Spinal cord (tissue), 10 donors: ENCODE results near the gene PAPPA2. TPM values are rescaled to one million over a fixed set of nuclear protein-coding genes. Genes with fewer than 3 reads are reported as not detected.

Experiments
- DNase-seq, 6 donors: peaks; one replicate each; pipeline versions ENCODE4 v3.0.0 to v3.0.0-alpha.2; 2013 to 2015; ENCODE audit warnings: low spot score in 6 of 6, low read depth in 4 of 6
- H3K27ac ChIP-seq: one replicate; pipeline ENCODE4 v1.5.1; 2013; ENCODE audit warnings: low read depth, low read length, control low read depth
- H3K27me3 ChIP-seq: one replicate; pipeline ENCODE4 v1.6.1; 2013; ENCODE audit warnings: low read length; ENCODE audit not compliant: control insufficient read depth, insufficient read depth
- H3K36me3 ChIP-seq: one replicate; pipeline ENCODE4 v1.6.1; 2013; ENCODE audit warnings: low read length; ENCODE audit not compliant: control insufficient read depth, insufficient read depth
- H3K4me1 ChIP-seq: one replicate; pipeline ENCODE4 v1.6.1; 2013; ENCODE audit warnings: low read length; ENCODE audit not compliant: control insufficient read depth, insufficient read depth
- H3K4me3 ChIP-seq: one replicate; pipeline ENCODE4 v1.5.1; 2013; ENCODE audit warnings: low read depth, low read length, control low read depth
- H3K9me3 ChIP-seq: one replicate; pipeline ENCODE4 v1.6.1; 2013; ENCODE audit warnings: low read length; ENCODE audit not compliant: control insufficient read depth, insufficient read depth
- WGBS: methylation state at CpG from one replicate; pipeline ENCODE4 v1.1.5; 2013; ENCODE audit warnings: missing lambda C conversion rate; ENCODE audit not compliant: insufficient coverage; 5-methylcytosine and 5-hydroxymethylcytosine counted together
- polyA plus RNA-seq, 2 donors: library from polyadenylated mRNA; unstranded; fragments of 120-200 nt; gene quantifications; one replicate each; pipeline ENCODE4 v1.2.1, GENCODE V29; 2013; ENCODE audit not compliant: insufficient read length in 2 of 2
- total RNA-seq, 2 donors: library from RNA; depleted of rRNA in 1 of 2; stranded (reverse); fragments of 120-200 nt in 1 of 2; fragments of >200 nt in 1 of 2; gene quantifications; one replicate each; pipeline versions ENCODE4 v1.2.3 to v1.2.4, GENCODE V29; 2013 to 2014
- donor health status: healthy.

PAPPA2 gene
- total and polyA plus RNA-seq, 4 donors = 1.8 to 3.9 (median 3.0) TPM

DNA sequence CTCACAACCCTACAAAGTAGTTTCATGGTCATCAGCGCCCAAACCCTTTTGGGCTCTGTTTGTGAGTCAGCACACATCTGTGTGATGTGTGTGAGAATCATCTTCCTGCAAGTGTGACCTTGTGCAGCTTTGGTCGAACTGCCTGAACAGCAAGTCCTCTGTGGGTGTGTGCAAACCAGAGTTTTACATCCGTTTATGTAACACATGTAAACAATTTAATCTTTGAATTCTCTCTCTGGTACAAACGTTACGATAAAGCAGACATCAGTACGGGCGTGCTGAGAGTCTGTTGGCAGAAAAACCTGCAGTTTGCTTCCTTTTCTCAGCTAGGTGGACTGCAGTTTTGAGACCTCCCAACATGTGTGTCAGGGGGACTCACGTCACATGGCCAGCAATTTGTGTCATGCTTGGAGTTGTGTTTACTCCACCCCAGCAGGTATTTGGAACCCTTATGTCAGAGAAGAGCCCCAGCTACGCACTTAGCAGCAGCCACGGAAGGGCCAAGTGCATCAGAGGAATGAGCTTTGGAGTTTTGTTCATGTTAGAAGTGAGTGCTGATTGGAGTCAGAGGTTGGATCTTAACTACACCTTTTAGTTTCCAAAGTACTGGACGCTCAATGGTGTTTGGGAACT is 230.8 kb downstream of the PAPPA2 start:
- no peaks in the 10 kb centered on the region for H3K27me3 ChIP-seq
- H3K27ac ChIP-seq = no peak overlapping the region
- H3K9me3 ChIP-seq = no peaks in the 10 kb centered on the region
- peaks cover 12% of the 10 kb centered on the region for H3K4me1 ChIP-seq
- no peaks in the 10 kb centered on the region for H3K36me3 ChIP-seq
- DNase-seq = no peak
- WGBS = 74% methylated on average over 9 of the region's 11 CpGs
- no peak overlapping the region for H3K4me3 ChIP-seq

DNA sequence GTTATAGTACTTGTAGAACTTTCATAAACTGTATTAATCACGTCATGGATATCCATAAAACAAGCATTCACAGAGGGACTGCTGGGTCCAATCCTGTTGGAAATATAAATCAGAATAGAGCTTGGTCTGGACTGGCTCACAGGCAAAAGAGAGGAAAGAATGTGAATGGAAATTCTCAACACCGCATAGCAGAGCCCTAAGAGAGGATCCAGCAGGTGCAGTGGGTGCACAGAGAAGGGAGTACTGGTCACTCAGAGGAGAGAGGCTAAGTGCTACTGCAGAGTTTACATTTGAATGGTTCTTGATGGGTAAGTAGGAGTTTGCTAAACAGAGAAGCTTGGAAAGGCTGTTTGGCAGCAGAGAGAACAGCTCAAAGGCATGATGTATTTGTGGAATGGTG is 231.7 kb downstream of the PAPPA2 start:
- no peaks in the 10 kb centered on the region for H3K9me3 ChIP-seq
- no peak overlapping the region for H3K27ac ChIP-seq
- DNase-seq = no peak
- H3K27me3 ChIP-seq = no peaks in the 10 kb centered on the region
- H3K36me3 ChIP-seq = no peaks in the 10 kb centered on the region
- H3K4me1 ChIP-seq = peaks cover 12% of the 10 kb centered on the region
- H3K4me3 ChIP-seq = no peak overlapping the region
- WGBS = 100% methylated on average over 1 of the region's 2 CpGs

DNA sequence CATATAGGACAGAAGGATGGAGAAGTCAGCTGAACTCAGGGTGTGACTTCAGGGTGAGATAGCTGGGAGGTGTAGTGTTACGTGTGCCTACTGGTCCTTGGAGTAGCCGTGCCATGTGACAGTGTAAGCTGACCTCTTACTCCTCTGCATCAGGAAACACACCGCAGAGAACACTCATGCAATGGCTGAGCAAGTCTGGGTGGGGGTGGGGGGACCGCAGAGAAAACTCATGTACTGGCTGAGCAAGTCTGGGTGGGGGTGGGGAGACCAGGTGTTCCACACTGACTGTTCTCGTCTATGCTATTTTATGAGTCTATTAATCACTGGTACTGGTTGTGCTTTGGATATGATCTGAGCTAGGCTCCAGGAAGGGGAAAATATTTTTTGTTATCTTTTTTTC is 233.1 kb downstream of the PAPPA2 start:
- Histone ChIP-seq H3K4me1 (peaks cover 12% of the 10 kb centered on the region), H3K9me3 (no peaks in the 10 kb centered on the region), H3K36me3 (no peaks in the 10 kb centered on the region), H3K27ac (no peak overlapping the region), H3K4me3 (no peak overlapping the region), H3K27me3 (no peaks in the 10 kb centered on the region)
- WGBS = 80% methylated on average over 3 of the region's 5 CpGs
- peak in 1 of 6 donors; percentile 4 for DNase-seq

DNA sequence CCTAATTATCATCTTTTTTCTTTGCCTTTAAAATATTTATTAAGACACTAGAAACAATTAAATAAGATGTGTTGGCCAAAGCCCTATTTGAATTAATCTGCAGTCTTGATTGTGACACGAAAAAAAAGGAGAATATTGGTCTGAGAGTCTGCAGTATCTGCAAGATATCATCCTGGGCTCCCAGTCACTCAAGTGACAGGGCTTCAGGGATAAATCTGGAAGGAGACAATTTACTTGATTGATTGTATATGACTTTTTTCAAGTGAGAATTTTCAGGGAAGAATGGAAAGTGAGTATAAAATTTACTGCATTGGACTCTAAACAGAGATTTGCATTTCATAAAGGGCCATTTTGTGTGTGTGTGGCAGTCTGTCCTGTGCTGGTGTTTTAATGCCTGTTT is 233.7 kb downstream of the PAPPA2 start:
- Histone ChIP-seq H3K4me3 (no peak overlapping the region), H3K27me3 (no peaks in the 10 kb centered on the region), H3K4me1 (peaks cover 7% of the 10 kb centered on the region), H3K27ac (no peak overlapping the region), H3K9me3 (no peaks in the 10 kb centered on the region), H3K36me3 (no peaks in the 10 kb centered on the region)
- 100% methylated on average over 1 of the region's 1 CpG for WGBS
- no peak for DNase-seq

DNA sequence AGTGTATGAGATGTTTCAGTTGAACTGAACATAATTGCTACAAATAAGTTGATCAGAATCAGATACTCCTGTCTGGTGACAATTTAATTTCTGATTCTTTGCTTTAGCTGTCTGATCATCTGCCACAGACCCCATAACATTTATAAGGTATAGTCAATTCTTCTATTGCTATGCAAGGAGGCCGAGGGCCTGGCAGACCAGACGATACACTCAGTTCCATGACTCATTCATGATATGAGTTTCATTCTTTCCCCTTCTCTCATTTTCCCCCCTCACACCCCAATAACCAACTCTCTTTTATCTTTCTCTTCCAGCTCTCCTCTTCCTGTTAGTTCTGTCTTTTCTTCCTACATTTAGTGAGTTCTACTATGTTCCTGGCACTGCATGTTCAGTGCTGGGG is 236.8 kb downstream of the PAPPA2 start:
- no peaks in the 10 kb centered on the region for H3K36me3 ChIP-seq
- no peak for DNase-seq
- no peak overlapping the region for H3K27ac ChIP-seq
- no peaks in the 10 kb centered on the region for H3K27me3 ChIP-seq
- H3K4me1 ChIP-seq = no peaks in the 10 kb centered on the region
- H3K4me3 ChIP-seq = no peak overlapping the region
- 88% methylated on average over 2 of the region's 2 CpGs for WGBS
- no peaks in the 10 kb centered on the region for H3K9me3 ChIP-seq

DNA sequence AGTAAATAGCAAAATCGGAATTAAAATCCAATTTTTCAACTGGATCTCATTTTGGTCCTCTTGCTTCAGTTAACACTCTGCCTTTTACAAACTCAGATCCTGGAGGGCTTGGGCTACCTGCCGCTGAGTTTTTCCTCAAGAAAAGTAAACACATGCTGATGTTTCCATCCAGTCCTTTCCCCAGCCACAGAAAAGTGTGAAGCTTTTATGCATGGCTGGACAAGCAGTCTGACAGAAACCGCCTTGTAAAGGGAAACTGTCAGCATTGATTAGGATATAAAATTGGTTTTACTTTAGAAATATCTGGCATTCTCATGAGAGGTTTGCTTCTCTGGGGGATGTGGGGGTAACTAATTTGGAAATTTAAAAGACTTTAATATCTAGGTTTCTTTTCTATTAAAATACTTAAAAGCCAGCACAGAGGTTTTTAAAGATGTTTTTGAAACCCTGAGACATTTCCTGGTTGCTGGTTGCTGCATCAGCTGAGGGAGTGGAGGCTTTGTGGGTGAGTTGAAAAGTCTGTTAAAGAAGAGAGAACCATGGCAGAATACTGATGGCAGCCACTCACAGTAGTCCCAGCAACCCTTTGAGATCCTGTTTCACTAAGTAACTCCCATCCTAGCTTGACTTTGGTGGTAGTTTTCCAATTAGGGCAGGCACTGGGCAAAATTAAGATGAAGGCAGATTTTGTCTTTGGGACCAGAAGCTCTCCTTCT is 238.3 kb downstream of the PAPPA2 start:
- H3K4me1 ChIP-seq = no peaks in the 10 kb centered on the region
- H3K9me3 ChIP-seq = no peaks in the 10 kb centered on the region
- no peak overlapping the region for H3K4me3 ChIP-seq
- DNase-seq = no peak
- no peak overlapping the region for H3K27ac ChIP-seq
- 80% methylated on average over 2 of the region's 3 CpGs for WGBS
- no peaks in the 10 kb centered on the region for H3K36me3 ChIP-seq
- no peaks in the 10 kb centered on the region for H3K27me3 ChIP-seq

DNA sequence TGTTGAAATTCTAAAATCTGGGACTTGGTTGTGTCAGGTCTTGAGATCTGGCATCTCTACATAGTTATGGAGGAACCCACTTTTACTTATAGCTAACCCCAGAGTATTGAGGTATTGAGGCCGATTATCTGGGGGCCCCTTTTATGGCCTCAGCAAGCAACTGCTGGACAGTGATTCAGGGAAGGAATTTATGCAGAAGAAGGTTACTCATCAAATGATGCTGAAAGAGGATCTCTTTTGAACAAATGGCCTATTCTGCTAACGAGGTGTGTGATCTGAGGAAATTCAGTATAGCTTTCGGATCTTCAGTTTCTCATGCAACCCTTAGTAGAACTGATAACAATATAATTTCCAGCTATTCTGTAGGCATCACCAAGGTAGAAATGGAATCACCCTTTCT is 239.9 kb downstream of the PAPPA2 start:
- H3K27me3 ChIP-seq = no peaks in the 10 kb centered on the region
- H3K9me3 ChIP-seq = no peaks in the 10 kb centered on the region
- no peak overlapping the region for H3K27ac ChIP-seq
- no peak overlapping the region for H3K4me3 ChIP-seq
- no peak for DNase-seq
- WGBS = no CpG with 5 or more reads among the region's 3 CpGs
- no peaks in the 10 kb centered on the region for H3K36me3 ChIP-seq
- no peaks in the 10 kb centered on the region for H3K4me1 ChIP-seq

DNA sequence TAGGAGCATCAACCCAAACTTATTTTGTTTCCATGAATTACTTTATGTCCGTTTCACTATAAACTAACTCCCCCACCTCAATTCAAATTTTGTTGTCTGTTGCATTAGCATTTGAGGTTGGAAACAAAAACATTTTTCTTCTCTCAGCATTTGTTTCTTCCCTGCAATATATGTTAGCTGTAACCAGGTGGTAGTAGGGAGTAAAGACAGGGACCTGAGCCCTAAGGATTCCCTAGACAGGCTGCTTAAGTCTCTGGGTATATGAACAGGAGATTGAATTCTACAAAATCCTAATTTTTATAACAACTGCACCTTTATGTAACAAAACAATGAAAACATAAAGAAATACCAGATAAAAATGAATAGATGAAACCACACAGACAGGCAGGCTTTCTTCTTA is 242.6 kb downstream of the PAPPA2 start:
- Histone ChIP-seq H3K9me3 (no peaks in the 10 kb centered on the region), H3K4me3 (no peak overlapping the region), H3K36me3 (no peaks in the 10 kb centered on the region), H3K27me3 (no peaks in the 10 kb centered on the region), H3K4me1 (no peaks in the 10 kb centered on the region), H3K27ac (no peak overlapping the region)
- no peak for DNase-seq
- no CpG with 5 or more reads among the region's 1 CpG for WGBS

DNA sequence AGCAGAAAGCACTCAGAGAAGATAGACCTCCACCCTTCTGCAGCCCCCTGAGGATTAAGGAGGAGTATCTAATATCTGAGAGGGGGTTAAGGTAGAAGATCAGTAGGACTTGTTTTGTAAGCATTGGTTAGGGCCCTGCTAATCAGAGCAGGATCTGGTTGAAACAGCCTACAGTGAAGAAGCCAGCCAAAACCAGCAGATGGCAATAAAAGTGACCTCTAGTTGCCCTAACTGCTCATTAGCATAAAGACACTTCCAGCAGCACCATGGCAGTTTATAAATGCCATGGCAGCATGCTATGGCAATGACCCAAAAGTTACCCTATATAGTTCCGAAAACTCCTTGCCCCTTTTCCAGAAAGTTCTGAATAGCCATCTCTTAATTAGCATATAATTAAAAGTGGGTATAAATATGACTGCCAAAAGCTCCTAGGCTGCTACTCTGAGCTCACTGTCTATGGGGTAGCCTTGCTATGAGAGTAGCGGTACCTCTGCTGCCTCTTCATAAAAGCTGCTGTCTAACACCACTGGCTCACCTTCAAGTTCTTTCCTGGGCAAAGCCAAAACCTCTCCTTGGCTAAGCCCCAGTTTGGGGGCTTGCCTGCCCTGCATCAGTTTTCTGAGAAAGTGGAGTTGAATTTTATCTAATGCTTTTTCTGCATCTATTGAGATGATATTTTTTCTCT is 254.2 kb downstream of the PAPPA2 start:
- WGBS = 67% methylated on average over 1 of the region's 2 CpGs

More for the DNA sequence above, 254.2 kb downstream of the PAPPA2 start:
- no peaks in the 10 kb centered on the region for H3K27me3 ChIP-seq
- peak overlapping the region; percentile 65 for H3K27ac ChIP-seq
- H3K4me1 ChIP-seq = peaks cover 5% of the 10 kb centered on the region
- no peaks in the 10 kb centered on the region for H3K9me3 ChIP-seq
- H3K4me3 ChIP-seq = no peak overlapping the region
- H3K36me3 ChIP-seq = no peaks in the 10 kb centered on the region
- DNase-seq = peak; percentile 31 to 80 (median 41)
